GM19468 (cell line): ENCODE measurements around the gene PPM1A.

Experiments used
- ATAC-seq: cut with Tn5 transposase; IDR thresholded peaks from one replicate; pipeline ENCODE4 v1.9.1; 2021; ENCODE audit warnings: mild to moderate bottlenecking, moderate library complexity, moderate number of reproducible peaks; ENCODE audit not compliant: unreplicated experiment; ENCODE audit errors: extremely low read depth

PPM1A gene

GRCh38 chr14:60257865-60258264, 8.8 kb downstream of the PPM1A start:
- ATAC-seq = no peak

DNA sequence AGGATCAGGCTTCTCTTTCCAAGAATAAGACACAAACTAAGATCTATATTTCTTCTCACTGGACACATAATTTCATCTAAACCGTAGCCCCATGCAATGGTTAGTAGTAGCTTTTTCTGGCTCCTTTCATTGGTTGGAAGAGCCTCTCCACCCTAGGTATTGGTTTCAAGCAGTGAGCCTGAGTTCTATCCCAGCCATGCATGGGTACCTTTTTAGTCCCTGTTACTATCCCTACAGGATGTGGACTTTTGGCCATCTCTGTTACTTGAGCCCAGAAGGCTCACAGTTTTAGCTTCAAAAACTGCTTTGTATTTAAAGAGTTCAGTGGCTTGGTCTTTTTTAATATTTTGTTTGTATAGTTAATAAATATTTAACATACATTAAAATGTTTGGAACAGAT, 16.1 kb downstream of the PPM1A start:
- no peak for ATAC-seq

GRCh38 chr14:60266021-60266937, 17.3 kb downstream of the PPM1A start:
- no peak for ATAC-seq

GRCh38 chr14:60272177-60272576, 23.2 kb downstream of the PPM1A start:
- no peak for ATAC-seq

GRCh38 chr14:60273956-60274355, 24.9 kb downstream of the PPM1A start:
- no peak for ATAC-seq

DNA sequence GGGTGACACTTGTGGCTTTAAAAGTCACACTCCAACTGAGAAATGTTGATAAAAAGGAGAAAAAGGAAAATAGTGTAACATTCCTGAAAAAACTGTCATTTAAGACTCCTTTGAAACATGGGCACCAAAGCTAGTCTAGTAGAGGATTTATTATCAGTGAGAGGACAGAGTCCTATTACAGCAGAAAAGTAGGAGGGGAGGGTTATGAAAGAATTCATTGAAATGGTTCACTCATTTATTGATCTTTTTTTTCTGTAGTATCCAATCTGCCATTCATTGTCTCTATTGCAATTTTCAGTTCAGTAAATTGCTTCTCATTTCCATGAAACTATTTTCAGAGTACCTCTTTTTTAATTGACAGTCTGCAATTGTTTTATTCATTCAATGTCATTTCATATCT, 25.4 kb downstream of the PPM1A start:
- ATAC-seq = no peak

- no peak for ATAC-seq
Observed at GRCh38 chr14:60275932-60276331, 26.9 kb downstream of the PPM1A start.

- no peak for ATAC-seq
Observed at GRCh38 chr14:60276347-60276746, 27.3 kb downstream of the PPM1A start.

GRCh38 chr14:60277605-60278190, 28.7 kb downstream of the PPM1A start:
- ATAC-seq = no peak

GRCh38 chr14:60278350-60278749, 29.3 kb downstream of the PPM1A start:
- ATAC-seq = no peak

- ATAC-seq = no peak
Observed at GRCh38 chr14:60287452-60287851, 38.4 kb downstream of the PPM1A start.

DNA sequence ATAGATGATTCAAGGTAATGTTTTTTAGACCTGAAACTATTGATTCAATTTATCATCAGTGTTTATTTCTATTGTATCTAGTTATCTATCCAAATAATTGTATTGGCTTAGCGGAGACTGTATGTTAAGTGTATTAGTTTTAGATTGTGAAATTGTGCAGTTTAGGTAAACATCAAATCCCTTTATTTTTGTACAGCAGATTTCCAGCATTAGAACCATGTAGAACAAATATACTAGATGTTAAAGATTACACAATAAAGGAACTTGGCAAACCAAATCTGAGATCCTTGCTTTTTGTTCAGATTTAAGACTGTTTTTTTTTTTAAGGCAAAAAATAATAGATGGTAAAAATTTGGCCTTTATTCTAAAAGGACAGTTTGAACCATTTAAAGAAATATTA, 39.3 kb downstream of the PPM1A start:
- no peak for ATAC-seq

GRCh38 chr14:60294411-60295069, 45.5 kb downstream of the PPM1A start:
- no peak for ATAC-seq

DNA sequence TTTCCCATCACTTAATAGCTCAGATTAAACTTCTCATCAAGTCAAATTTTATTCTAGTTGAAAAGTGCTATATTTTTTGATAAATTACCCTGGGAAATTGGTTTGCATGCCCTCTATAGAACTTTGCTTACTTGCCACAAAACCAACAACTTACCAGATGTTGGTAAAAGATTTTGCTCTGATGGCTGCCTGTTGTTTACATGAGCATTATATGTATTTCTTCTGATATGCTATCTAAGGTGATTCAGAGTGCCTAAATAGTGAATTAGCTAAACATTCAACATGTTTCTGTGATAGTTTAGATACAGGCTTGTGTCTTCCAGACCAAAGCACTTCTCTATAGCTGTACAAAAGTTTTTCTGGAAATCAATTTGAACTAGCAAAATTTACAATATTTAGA, 51.0 kb downstream of the PPM1A start:
- ATAC-seq = no peak

GRCh38 chr14:60301685-60302084, 52.7 kb downstream of the PPM1A start:
- no peak for ATAC-seq

- ATAC-seq = no peak
Observed at GRCh38 chr14:60302663-60303062, 53.6 kb downstream of the PPM1A start.

DNA sequence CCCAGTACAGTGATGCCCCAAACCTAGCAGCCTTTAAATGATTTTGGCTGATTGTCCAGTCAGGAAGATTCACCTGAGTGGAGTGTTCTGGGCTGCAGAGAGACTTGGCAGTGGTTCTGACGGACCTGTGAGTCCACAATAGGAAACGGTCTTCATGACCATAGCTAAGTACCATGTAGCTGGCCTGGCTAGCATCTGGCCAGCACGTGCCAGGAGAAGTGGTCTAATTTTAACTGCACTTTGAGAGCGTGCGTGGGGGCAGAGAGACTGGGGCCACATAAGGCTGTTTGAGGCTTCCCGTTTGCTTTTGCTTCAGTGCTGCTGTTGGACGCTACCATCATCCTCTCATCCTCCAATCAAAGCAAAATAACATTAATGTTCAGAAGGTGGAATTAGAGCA, 54.7 kb downstream of the PPM1A start:
- ATAC-seq = no peak

DNA sequence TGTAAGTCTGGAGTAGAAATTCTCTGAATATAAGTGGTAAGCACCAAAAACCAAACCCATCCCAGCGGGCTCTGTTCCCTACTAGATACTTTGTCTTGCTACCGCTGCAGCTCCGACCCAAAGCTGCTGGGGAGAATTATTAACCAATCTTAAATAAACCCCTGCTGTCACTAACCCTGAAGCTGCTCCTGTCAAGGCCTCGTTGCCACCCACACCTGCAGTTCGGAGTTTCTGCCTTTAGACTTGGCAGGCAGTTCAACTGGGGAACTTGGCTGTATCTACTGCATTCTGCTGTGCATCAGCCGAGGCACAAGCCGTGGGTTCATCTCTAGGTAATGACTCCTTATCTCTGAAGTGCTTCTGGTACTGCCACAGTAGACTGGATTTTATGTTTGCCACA, 55.5 kb downstream of the PPM1A start:
- no peak for ATAC-seq

- no peak for ATAC-seq
Observed at GRCh38 chr14:60309867-60310552, 61.0 kb downstream of the PPM1A start.

- no peak for ATAC-seq
Observed at GRCh38 chr14:60311417-60311816, 62.4 kb downstream of the PPM1A start.

- ATAC-seq = no peak
Observed at GRCh38 chr14:60313093-60313492, 64.1 kb downstream of the PPM1A start.
